Measurements from ENCODE around the gene SARDH. TPM values are rescaled to one million over a fixed set of nuclear protein-coding genes. Genes with fewer than 3 reads are reported as not detected.

SARDH gene
- total RNA-seq, 1 donor from 2014 or later: 5.7 TPM

- Histone ChIP-seq H3K9ac (ENCODE audit: low read depth in 1 of 3, low read length in 3 of 3) (no peak overlapping the region), H3K36me3 (ENCODE audit: control insufficient read depth in 3 of 3, insufficient read depth in 3 of 3, low read length in 3 of 3) (peaks cover 0 to 7% (median 0%) of the 10 kb centered on the region in 3 donors), H3K4me1 (ENCODE audit: control insufficient read depth in 3 of 3, insufficient read depth in 3 of 3, low read length in 3 of 3) (no peaks in the 10 kb centered on the region), H3K4me3 (ENCODE audit: low read length in 3 of 3) (no peak overlapping the region), H3K27me3 (ENCODE audit: control insufficient read depth in 3 of 3, insufficient read depth in 3 of 3, low read length in 3 of 3) (peaks cover 0 to 1% (median 0%) of the 10 kb centered on the region in 3 donors), H3K27ac (ENCODE audit: low read depth, low read length) (no peak overlapping the region), H3K9me3 (ENCODE audit: control insufficient read depth in 3 of 3, low read length in 3 of 3) (no peaks in the 10 kb centered on the region)
These were observed 22.6 kb upstream of the SARDH start for GRCh38 chr9:133760713-133761290.

- Histone ChIP-seq H3K9me3 (ENCODE audit: control insufficient read depth in 3 of 3, low read length in 3 of 3) (no peaks in the 10 kb centered on the region), H3K9ac (ENCODE audit: low read depth in 1 of 3, low read length in 3 of 3) (no peak overlapping the region), H3K36me3 (ENCODE audit: control insufficient read depth in 3 of 3, insufficient read depth in 3 of 3, low read length in 3 of 3) (peaks cover 0 to 7% (median 0%) of the 10 kb centered on the region in 3 donors), H3K27ac (ENCODE audit: low read depth, low read length) (no peak overlapping the region), H3K4me3 (ENCODE audit: low read length in 3 of 3) (no peak overlapping the region), H3K27me3 (ENCODE audit: control insufficient read depth in 3 of 3, insufficient read depth in 3 of 3, low read length in 3 of 3) (peaks cover 0 to 5% (median 3%) of the 10 kb centered on the region in 3 donors), H3K4me1 (ENCODE audit: control insufficient read depth in 3 of 3, insufficient read depth in 3 of 3, low read length in 3 of 3) (no peaks in the 10 kb centered on the region)
These were observed 21.8 kb upstream of the SARDH start for GRCh38 chr9:133759946-133760345.

GRCh38 chr9:133759146-133759900 lies 21.2 kb upstream of the SARDH start:
- H3K27ac ChIP-seq (ENCODE audit: low read depth, low read length): no peak overlapping the region
- H3K4me3 ChIP-seq (ENCODE audit: low read length in 3 of 3): no peak overlapping the region
- no peaks in the 10 kb centered on the region for H3K4me1 ChIP-seq (ENCODE audit: control insufficient read depth in 3 of 3, insufficient read depth in 3 of 3, low read length in 3 of 3)

GRCh38 chr9:133758228-133758627 lies 20.1 kb upstream of the SARDH start:
- Histone ChIP-seq H3K9me3 (ENCODE audit: control insufficient read depth in 3 of 3, low read length in 3 of 3) (no peaks in the 10 kb centered on the region), H3K4me3 (ENCODE audit: low read length in 3 of 3) (no peak overlapping the region), H3K9ac (ENCODE audit: low read depth in 1 of 3, low read length in 3 of 3) (no peak overlapping the region), H3K27me3 (ENCODE audit: control insufficient read depth in 3 of 3, insufficient read depth in 3 of 3, low read length in 3 of 3) (peaks cover 8 to 14% (median 9%) of the 10 kb centered on the region in 3 donors), H3K4me1 (ENCODE audit: control insufficient read depth in 3 of 3, insufficient read depth in 3 of 3, low read length in 3 of 3) (no peaks in the 10 kb centered on the region), H3K36me3 (ENCODE audit: control insufficient read depth in 3 of 3, insufficient read depth in 3 of 3, low read length in 3 of 3) (no peaks in the 10 kb centered on the region), H3K27ac (ENCODE audit: low read depth, low read length) (no peak overlapping the region)

More at GRCh38 chr9:133759146-133759900, 21.2 kb upstream of the SARDH start:
- H3K9ac ChIP-seq (ENCODE audit: low read depth in 1 of 3, low read length in 3 of 3): no peak overlapping the region
- H3K36me3 ChIP-seq (ENCODE audit: control insufficient read depth in 3 of 3, insufficient read depth in 3 of 3, low read length in 3 of 3): peaks cover 0 to 7% (median 0%) of the 10 kb centered on the region in 3 donors
- peaks cover 4 to 11% (median 8%) of the 10 kb centered on the region in 3 donors for H3K27me3 ChIP-seq (ENCODE audit: control insufficient read depth in 3 of 3, insufficient read depth in 3 of 3, low read length in 3 of 3)
- H3K9me3 ChIP-seq (ENCODE audit: control insufficient read depth in 3 of 3, low read length in 3 of 3): no peaks in the 10 kb centered on the region

- no peak overlapping the region for H3K27ac ChIP-seq (ENCODE audit: low read depth, low read length)
- H3K9ac ChIP-seq (ENCODE audit: low read depth in 1 of 3, low read length in 3 of 3): no peak overlapping the region
- H3K9me3 ChIP-seq (ENCODE audit: control insufficient read depth in 3 of 3, low read length in 3 of 3): no peaks in the 10 kb centered on the region
- H3K4me1 ChIP-seq (ENCODE audit: control insufficient read depth in 3 of 3, insufficient read depth in 3 of 3, low read length in 3 of 3): no peaks in the 10 kb centered on the region
- no peaks in the 10 kb centered on the region for H3K36me3 ChIP-seq (ENCODE audit: control insufficient read depth in 3 of 3, insufficient read depth in 3 of 3, low read length in 3 of 3)
- no peak overlapping the region for H3K4me3 ChIP-seq (ENCODE audit: low read length in 3 of 3)
- peaks cover 16 to 29% (median 27%) of the 10 kb centered on the region in 3 donors for H3K27me3 ChIP-seq (ENCODE audit: control insufficient read depth in 3 of 3, insufficient read depth in 3 of 3, low read length in 3 of 3)
These were observed 16.6 kb upstream of the SARDH start for GRCh38 chr9:133754688-133755227.

- H3K36me3 ChIP-seq (ENCODE audit: control insufficient read depth in 3 of 3, insufficient read depth in 3 of 3, low read length in 3 of 3): no peaks in the 10 kb centered on the region
- no peaks in the 10 kb centered on the region for H3K4me1 ChIP-seq (ENCODE audit: control insufficient read depth in 3 of 3, insufficient read depth in 3 of 3, low read length in 3 of 3)
- H3K4me3 ChIP-seq (ENCODE audit: low read length in 3 of 3): no peak overlapping the region
- no peak overlapping the region for H3K27ac ChIP-seq (ENCODE audit: low read depth, low read length)
- H3K27me3 ChIP-seq (ENCODE audit: control insufficient read depth in 3 of 3, insufficient read depth in 3 of 3, low read length in 3 of 3): peaks cover 16 to 29% (median 27%) of the 10 kb centered on the region in 3 donors
- no peak overlapping the region for H3K9ac ChIP-seq (ENCODE audit: low read depth in 1 of 3, low read length in 3 of 3)
- H3K9me3 ChIP-seq (ENCODE audit: control insufficient read depth in 3 of 3, low read length in 3 of 3): no peaks in the 10 kb centered on the region
These were observed 16.0 kb upstream of the SARDH start for GRCh38 chr9:133754187-133754586.

GRCh38 chr9:133752739-133753446 lies 14.7 kb upstream of the SARDH start:
- Histone ChIP-seq H3K27ac (ENCODE audit: low read depth, low read length) (no peak overlapping the region), H3K9ac (ENCODE audit: low read depth in 1 of 3, low read length in 3 of 3) (no peak overlapping the region), H3K4me3 (ENCODE audit: low read length in 3 of 3) (no peak overlapping the region), H3K4me1 (ENCODE audit: control insufficient read depth in 3 of 3, insufficient read depth in 3 of 3, low read length in 3 of 3) (no peaks in the 10 kb centered on the region), H3K36me3 (ENCODE audit: control insufficient read depth in 3 of 3, insufficient read depth in 3 of 3, low read length in 3 of 3) (no peaks in the 10 kb centered on the region), H3K27me3 (ENCODE audit: control insufficient read depth in 3 of 3, insufficient read depth in 3 of 3, low read length in 3 of 3) (peaks cover 16 to 29% (median 27%) of the 10 kb centered on the region in 3 donors), H3K9me3 (ENCODE audit: control insufficient read depth in 3 of 3, low read length in 3 of 3) (no peaks in the 10 kb centered on the region)

- H3K27me3 ChIP-seq (ENCODE audit: control insufficient read depth in 3 of 3, insufficient read depth in 3 of 3, low read length in 3 of 3): peaks cover 16 to 33% (median 30%) of the 10 kb centered on the region in 3 donors
- no peaks in the 10 kb centered on the region for H3K4me1 ChIP-seq (ENCODE audit: control insufficient read depth in 3 of 3, insufficient read depth in 3 of 3, low read length in 3 of 3)
- H3K4me3 ChIP-seq (ENCODE audit: low read length in 3 of 3): no peak overlapping the region
- no peak overlapping the region for H3K9ac ChIP-seq (ENCODE audit: low read depth in 1 of 3, low read length in 3 of 3)
- H3K36me3 ChIP-seq (ENCODE audit: control insufficient read depth in 3 of 3, insufficient read depth in 3 of 3, low read length in 3 of 3): no peaks in the 10 kb centered on the region
- H3K9me3 ChIP-seq (ENCODE audit: control insufficient read depth in 3 of 3, low read length in 3 of 3): no peaks in the 10 kb centered on the region
- H3K27ac ChIP-seq (ENCODE audit: low read depth, low read length): no peak overlapping the region
These were observed 13.0 kb upstream of the SARDH start for GRCh38 chr9:133750982-133751649.

GRCh38 chr9:133747309-133747708 lies 9.2 kb upstream of the SARDH start:
- Histone ChIP-seq H3K9ac (ENCODE audit: low read depth in 1 of 3, low read length in 3 of 3) (no peak overlapping the region), H3K27me3 (ENCODE audit: control insufficient read depth in 3 of 3, insufficient read depth in 3 of 3, low read length in 3 of 3) (peaks cover 8 to 17% (median 15%) of the 10 kb centered on the region in 3 donors)

More at GRCh38 chr9:133747309-133747708, 9.2 kb upstream of the SARDH start:
- no peak overlapping the region for H3K27ac ChIP-seq (ENCODE audit: low read depth, low read length)
- no peaks in the 10 kb centered on the region for H3K9me3 ChIP-seq (ENCODE audit: control insufficient read depth in 3 of 3, low read length in 3 of 3)
- H3K4me3 ChIP-seq (ENCODE audit: low read length in 3 of 3): no peak overlapping the region
- no peaks in the 10 kb centered on the region for H3K36me3 ChIP-seq (ENCODE audit: control insufficient read depth in 3 of 3, insufficient read depth in 3 of 3, low read length in 3 of 3)
- no peaks in the 10 kb centered on the region for H3K4me1 ChIP-seq (ENCODE audit: control insufficient read depth in 3 of 3, insufficient read depth in 3 of 3, low read length in 3 of 3)
